ENCODE data around the gene ZBTB45.

The ZBTB45 gene

DNA sequence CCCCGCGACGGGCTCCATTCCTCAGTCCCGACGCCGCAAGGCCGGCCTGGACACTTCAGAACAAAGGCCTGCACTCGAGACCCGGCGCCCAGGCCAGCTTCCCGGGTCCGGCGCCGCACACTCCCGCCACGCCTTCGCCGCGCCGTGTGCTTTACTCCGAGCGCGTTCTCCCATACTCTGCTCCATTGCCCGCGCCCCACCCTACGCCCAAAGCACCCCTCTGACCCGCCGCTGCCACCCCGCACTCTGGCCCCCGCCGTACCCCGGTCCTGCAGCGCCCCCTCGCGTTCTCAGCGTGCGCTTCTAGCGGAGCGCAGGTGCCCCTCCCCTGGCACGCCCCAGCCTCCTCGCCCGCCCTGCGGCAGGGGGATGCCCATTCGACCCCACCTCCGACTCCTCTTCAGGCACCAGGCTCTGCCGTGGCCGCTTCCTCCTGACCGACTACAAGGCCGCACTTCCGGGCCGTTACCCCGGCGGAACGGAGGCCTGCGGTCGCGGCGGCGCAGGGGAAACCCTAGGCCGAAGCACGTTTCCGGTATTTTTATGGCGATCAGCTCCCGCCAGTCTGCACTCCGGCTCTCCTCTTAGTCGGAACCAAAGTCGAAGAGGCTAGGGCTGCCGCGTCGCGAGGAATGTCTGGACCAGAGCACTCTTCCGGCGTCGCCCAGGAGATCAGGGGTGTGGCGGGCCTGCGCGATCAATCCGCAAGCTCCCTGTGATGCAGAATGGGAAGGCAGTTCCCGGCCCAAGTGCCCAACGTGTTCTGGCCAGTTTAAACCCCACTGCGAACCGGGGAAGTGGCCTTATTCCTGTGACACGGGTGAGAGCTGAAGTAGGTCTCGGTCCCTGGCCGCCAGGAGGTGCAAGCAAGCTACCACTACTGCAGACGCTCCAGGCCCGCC, at the start of gene ZBTB45:
Gene ZBTB45 (minus strand): TSS at position 456 of the 902 bp plus-strand sequence. CDS start 2,137 bp downstream, outside the sequence.
- peak; percentile 98 for DNase-seq

DNA sequence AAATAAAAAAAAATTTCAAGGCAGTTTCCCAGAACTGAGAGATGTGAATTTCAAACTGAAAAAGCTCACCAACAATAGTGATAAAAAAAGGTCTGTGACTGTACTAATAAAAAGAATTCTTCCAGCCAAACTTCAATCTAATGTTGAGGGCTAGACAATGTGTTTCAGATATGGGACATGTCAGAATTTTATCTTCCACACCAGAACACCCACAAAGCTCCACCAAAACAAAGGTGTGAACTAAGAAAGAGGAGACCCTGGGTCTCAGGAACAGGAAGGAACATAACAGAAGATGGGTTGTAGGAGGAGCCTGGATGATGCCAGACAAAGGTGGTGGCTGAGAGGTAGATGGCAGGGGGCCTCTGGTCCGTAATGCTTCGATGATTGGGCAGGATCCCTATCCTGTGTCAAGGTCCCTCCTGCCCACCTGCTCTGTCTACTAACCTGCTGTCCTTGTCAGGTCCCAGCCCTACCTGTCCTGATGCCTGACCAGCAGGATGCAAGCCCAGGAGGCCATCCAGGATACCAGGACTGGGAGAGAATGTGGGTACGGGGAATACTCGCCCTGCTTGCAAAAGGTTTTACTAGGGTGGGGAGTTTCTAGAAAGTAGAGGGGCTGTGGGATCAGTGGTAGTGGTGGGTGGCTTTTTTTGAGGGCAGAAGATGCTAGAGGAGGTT, 49.0 kb upstream of the ZBTB45 start:
- DNase-seq: no peak

DNA sequence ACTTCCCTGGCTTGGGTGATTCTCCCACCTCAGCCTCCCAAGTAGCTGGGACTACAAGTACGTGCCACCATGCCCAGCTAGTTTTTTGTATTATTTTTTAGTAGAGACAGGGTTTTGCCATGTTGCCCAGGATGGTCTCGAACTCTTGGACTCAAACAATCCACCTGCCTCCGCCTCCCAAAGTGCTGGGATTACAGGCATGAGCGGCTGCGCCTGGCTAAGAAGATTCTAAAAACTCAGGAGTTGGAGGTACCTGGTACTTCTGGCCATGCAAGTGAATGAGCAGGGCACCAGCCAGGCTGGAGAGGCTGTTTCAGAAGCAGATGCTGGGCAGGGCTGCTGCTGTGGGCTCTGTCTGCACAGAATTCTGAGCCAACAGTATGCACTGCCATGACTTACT, 47.4 kb upstream of the ZBTB45 start:
- DNase-seq: no peak

DNA sequence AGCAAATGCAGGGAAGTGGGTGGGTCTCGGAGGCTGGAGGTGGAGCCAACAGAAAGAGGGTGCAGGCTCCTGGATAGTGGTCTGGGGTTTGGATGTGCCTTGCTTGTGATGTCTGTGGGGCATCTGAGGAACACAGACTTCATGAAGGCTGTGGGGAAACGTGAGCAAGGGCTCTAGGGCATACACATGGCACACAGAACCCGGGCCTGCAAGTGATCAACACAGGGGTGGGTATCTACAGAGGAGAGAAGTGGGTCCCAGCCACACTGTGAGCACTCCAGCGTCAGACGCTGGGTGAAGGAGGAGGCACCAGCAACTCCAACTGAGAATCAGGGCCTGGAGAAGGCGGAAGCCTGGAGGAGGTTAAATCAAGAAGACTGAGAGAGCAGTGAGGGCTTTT, 44.2 kb upstream of the ZBTB45 start:
- no peak for DNase-seq

DNA sequence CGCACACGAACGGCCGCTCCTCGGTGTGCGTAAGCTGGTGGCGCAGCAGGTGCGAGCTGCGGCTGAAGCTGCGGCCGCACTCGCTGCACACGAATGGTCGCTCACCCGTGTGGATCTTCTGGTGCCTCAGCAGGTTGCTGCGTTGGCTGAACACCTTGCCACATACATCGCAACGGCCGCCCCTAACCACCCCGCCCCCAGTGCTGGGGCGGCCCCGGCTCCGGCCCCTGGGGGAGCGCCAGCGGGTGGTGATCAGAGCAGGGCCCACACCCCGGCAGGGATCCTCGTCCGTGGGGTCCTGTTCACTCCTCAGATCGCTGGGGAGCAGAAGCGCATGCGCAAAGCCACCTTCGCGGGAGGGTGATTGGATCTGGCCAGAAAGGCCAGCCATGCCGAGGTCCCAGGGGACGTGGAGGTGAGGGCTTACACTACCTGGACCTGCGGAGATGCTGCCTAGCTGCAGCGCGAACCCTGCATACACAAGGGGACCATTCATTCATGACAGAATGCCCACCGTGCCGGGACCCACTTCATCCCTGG, 43.5 kb upstream of the ZBTB45 start:
- no peak for DNase-seq

DNA sequence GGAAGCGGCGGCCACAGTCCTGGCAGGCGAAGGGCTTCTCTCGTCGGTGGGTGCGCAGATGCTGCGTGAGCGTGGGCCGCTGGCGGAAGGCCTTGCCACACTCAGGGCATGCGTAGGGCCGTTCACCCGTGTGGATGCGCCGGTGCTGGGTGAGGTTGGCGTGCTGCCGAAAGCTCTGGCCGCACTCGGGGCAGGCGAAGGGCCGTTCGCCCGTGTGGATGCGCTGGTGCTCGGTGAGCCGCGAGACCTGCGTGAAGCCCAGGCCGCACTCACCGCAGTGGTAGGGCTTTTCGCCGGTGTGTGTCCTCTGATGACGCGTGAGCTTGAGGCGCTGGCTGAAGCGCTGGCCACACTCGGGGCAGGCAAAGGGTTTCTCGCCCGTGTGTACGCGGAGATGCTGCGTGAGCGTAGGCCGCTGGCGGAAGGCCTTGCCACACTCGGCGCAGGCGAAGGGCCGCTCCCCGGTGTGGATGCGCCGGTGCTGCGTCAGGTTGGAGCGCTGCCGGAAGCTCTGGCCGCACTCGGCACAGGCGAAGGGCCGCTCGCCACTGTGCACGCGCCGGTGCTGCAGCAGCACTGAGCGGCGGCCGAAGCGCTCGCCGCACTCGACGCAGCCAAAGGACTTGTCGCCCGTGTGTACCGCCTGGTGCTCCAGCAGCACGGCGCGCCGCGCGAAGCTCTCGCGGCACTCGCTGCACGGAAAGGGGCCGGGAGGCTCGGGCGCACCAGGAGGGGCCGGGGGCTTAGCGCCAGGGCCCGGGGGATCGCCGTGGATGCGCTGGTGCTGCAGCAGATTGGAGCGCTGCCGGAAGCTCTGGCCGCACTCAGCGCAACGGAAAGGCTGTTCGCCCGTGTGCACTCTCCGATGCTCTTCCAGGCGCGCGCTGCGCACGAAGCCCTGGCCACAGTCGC, 42.8 kb upstream of the ZBTB45 start:
- no peak for DNase-seq

DNA sequence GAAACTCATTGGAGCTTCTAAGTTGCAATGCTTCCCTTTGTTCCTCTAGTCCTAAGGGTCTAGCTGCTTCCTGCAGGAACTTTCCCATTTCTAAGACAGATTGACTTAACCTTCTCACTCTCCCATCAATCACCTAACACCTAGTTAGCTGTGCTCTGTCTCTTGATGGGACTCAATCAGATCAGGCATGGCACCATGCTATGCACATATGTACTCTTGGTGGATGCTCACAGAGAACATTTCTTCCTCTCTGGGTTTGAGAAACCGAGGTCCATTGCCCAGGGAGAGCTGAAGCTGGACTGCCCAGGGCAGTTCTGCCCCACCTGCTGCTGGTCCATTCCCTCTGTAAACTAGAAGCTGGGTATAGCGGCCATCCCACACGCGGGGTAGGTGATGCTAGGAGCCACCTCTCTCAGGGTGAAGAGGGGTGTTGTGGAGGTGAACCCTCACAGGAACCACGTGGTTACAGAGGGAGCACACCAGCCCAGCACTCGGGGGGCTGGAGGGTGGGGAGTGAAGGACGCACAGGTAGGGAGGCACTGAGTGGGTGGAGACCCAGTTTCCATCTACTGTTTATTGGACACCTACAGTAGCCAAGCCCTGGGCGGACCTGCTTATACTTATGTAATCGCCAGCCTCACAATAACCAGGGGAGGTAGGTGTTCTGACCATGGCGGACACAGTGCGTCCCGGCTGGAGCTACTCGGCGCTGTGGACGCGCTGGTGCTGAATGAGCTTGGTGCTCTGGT, 41.9 kb upstream of the ZBTB45 start:
- DNase-seq: no peak

DNA sequence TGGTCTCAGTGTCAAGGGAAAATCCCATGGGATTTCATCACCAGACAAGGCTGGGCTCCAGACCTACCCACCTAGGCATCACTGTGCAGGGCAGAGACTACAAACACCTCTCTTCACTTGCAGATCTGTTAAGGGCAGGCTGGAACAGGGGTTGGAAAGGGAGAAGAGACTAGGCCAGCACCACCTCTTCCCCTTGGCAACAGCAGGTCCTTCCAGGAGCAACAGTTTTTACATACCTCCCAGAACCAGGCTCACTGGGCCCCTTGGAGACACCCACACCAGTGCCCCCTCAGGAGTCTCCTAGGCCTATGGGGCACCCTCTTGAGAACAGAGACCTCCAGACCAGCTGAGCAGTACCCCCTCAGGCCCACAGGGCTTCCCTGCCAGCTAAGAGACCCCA, 41.3 kb upstream of the ZBTB45 start:
- no peak for DNase-seq

DNA sequence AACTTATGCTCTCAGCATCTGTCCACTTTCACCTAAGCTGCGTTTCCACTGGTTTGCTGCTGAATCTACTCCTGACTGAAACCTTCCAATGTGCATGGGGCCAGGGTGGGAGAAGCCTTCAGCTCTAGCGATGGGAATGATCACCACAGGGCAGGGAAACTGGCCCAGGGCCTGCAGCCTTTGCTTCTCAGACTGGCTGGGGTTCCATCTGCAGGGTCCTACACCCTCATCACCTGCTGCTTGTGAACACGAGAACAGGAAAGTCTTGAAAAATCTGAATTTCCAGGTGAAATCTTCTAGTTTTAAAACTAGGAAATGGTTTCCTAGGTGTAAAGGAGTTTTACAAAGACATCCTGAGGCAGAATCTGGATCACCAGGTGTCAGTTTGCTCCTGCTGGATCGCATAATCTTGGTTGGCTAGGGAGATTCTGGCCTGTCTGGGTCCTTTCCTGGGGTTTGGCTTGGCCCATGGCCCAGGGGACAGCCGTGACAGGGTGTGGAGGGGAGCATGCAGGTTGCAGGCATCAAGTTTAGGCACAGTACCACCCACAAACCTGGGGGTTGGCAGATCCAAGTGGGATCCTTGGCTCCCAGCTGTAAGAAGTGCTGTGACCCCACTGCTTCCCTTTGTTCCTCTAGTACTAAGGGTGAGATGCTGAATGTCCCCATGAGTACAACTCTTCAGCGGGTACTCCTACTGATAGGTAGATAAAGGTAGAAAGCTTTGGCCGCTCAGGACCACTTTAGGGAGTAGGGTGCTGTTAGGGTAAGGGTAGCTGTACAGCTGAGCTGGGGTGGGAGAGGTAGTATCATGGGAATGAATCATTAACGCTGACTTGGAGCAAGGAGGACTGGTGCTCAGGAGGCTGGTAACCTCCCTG, 40.6 kb upstream of the ZBTB45 start:
- no peak for DNase-seq

DNA sequence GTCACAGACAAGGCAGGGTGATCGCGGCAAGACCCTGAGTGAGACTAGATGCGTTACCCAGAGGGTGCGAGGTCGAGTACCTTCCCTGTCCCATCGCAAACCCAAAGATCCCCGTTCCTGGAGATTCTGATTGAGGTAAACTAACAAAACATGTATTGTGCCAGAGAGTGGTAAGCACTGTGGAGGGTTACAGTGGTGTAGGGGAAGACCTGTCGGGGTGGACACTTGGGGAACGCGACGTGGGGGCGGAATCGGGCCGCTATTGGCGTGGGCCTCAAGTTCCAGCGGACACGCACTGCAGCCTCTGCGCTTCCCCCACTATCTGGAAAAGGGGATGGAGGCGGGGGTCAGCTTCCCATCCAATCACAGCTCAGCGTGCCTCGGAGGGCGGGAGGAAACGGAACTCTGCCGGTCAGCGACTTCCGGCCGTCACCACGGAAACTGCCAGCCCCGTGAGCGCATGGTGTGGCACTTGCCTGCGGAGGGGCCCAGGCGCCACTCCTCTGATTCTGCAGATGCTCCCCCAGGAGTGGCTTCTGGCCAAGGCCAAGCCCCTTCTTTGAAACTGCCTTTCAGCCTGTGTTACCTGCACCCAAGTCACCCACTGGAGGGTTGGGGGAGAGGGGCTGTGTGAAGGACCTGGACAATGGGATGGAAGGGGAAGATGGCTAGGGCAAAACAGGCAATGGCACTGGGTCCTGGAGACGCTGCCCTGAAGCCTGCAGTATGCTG, 39.8 kb upstream of the ZBTB45 start:
- no peak for DNase-seq

DNA sequence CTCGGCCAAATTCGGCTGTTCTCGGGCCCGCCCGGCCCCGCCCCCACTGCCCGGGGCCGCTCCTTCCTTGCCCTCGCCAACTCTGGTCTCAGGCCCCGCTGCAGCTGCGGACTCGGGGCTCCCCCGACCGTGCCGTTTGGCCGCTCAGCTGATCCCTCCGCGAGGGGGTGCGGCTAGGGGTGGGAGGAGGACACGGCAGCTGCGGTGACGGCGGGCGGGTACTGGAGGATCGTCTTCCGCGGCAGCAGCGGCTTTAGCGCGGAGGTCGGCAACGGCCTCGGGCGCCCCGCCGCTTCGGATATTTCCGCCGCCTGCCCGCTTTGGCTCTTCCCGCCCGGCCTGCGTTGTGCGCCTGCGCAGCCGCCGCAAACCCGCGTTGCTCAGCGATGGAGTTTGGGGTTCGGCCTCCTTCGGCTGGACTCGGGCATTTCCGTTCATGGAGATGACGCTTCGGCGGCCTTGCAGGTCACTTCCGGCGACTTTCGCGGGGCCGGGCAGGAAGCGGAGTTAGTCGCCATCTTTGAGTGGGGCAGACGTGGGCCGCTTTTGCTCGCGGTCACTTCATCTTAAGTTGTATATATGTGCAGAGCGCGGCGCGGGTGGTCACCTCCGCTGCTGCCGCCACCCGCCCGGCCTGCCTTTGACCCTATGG, 39.1 kb upstream of the ZBTB45 start:
- DNase-seq: no peak

DNA sequence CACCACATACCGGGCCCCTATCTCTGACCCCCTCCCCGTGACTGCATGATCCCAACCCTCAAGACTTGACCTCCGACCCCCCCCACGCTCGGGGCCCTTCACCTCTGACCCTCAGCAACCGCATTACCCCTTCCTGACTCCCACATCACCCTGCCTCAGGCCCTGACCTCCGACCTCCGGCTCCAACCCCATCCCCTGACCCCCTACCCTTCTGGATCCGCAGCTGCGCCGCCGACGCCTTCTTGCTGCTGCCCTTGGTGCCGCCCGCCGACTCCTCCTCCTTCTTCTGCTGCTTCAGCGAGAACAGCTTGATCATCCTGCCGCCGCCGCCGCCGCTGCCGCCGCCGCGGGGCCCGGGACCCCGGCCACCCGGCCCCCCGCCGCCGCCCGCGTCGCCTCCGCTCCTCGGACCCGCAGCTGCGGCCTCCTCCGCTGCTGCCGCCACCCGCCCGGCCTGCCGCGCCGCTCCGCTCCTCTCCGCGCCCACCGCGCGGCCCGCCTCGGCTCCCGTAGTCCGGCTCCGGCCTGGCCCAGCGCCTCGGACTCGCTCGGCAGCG, 38.5 kb upstream of the ZBTB45 start, which contains the start of gene UBE2M:
Gene UBE2M (minus strand): TSS at position 546 of the 557 bp plus-strand sequence. CDS start 230 bp downstream, at position 316.
- no peak for DNase-seq

DNA sequence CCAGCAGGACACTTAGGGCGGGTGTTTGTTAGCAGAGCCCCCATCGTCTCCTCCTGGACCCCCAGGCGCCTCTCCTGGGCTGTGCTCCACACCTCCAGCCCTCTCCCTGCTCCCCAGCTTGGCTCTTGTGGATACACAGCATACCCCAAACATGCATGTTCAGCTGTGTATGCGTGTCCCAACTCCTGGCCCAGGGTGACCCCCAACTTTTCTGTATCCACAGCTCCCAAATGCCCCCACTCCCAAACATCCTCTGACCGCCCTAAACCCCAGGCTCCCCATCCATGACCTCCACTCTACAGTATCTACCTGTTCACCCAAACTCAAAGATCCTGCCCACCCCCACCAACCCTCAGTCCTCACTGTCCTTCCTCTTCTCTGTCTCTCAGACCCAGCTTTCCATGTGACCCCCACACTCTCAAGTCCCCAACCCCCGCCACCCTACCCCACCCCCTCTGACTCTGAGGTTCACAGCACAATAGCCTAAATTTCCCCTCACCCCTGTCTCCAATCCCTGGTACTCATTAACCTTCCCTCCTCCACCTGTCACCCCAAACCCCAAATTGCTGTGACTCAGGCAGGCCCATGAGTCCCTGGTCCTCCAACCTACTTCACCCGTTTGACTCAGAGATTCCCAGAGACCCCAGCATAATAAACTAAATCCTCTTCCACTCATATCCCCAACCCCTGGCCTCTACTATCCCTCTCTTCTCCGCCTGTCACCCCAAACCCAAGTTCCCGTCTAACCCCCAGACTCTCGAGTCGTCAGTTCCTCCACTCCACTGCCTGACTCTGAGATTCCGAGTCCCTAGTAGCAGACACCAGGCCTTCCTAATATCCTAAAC, 37.8 kb upstream of the ZBTB45 start:
- no peak for DNase-seq

DNA sequence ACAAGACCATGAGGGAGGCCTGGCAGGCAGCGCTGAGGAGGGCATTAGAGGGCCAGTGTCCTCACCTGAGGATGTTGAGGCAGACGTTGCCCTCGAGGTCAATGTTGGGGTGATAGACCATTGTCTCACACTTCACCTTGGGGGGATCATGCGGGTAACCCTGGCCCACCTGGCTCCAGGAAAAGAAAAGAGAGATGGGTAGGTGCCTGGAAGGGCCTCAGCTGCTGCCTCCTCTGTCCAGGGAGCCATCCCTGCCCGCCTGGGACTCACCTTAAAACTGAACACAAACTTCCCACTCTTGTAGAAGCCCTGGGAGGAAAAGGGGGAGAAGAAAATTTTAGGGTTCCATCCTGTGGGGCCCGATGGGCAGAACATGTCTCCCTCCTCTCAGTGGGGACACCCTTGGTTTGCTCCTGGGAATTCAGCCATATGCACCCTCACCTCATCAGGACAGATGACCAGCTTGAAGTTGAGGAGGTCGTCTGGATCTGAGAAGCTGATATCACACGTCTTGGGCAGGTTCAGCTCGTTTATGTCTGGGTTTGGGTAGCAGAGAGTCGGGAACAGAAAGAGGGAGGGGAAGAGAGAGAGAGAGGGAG, 37.1 kb upstream of the ZBTB45 start:
- no peak for DNase-seq

DNA sequence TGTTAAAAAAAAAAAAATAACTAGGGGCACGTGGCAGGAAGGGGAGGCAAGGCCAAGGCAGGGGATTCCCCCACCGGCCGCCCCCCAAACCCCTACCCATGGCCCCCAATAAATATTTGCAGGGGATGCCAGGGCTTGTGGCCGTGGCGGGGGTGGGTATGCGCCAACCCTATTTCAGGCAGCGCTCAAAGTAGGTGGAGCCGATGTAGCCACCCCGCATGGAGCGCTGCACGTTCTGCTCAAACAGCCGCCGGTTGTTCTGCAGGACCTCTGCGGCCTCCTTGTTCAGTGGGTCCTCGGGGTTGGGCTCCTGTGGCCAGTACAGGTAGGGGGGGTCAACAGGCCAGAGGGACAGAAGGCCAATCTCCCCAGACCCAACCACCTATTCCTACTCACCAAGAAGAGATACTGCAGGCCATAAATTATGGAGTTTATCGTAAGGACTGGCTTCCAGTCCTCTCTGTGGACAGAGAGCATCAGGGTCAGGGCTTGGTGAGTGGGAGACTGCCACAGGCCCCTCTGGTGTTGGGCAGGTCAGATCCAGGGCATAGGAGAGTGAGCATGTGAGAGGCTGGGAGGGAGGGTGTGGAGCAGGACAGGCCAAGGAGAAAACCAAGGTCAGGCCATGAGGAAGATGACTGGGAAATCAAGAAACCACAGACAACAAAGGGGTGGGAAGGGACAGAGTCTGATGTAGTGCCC, 36.5 kb upstream of the ZBTB45 start:
- no peak for DNase-seq

DNA sequence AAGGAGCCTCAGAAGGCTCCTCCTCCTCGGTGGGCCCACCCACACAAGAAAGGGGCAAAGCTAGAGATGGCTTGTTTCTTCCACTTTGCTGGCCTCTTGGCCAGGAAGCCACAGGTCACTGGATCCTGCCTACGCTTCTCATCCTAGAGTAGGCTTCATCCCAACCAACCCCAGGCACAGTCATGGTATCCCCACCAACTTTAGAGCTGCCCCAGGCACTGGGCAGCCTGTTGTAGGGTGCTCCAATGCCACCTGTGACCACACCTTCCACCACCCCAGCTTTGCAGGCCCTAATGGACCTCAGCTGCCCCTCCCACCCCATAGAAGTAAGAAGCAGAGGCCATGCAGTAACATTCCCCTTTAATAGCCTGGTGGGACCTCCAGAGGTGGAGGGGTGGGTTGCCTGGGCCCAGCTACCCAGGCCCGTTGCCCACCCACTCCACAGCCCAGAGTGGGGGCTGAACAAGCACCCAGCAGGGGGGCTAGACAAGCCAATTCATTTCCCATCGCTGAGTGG, 35.8 kb upstream of the ZBTB45 start:
- DNase-seq: no peak
